ENCODE measurements around the gene GABRR1.

The GABRR1 gene

GRCh38 chr6:89139509-89140346 lies 77.4 kb downstream of the GABRR1 start:
- Histone ChIP-seq H3K4me2 (ENCODE audit: low read length) (no peak overlapping the region), H3K79me2 (ENCODE audit: control insufficient read depth, low read length) (peaks cover 6% of the 10 kb centered on the region), H3F3A (ENCODE audit: control insufficient read depth, insufficient read depth) (no peaks in the 10 kb centered on the region), H3K9me3 (ENCODE audit: control insufficient read depth, insufficient read depth, low read length) (no peaks in the 10 kb centered on the region), H3K9me2 (replicated peaks; ENCODE audit: control insufficient read depth, low read length) (no peaks in the 10 kb centered on the region), H3K4me3 (ENCODE audit: low read length) (no peak overlapping the region), H4K20me1 (ENCODE audit: control insufficient read depth, insufficient read depth, low read depth, low read length) (no peaks in the 10 kb centered on the region), H3K36me3 (ENCODE audit: control insufficient read depth, low read length) (no peaks in the 10 kb centered on the region), H3K27me3 (ENCODE audit: control insufficient read depth, low read length) (no peaks in the 10 kb centered on the region), H3K4me1 (ENCODE audit: control insufficient read depth, low read length) (peaks cover 21% of the 10 kb centered on the region), H3K27ac (ENCODE audit: low read depth, low read length) (no peak overlapping the region)
- TF ChIP-seq, protein P1, sequence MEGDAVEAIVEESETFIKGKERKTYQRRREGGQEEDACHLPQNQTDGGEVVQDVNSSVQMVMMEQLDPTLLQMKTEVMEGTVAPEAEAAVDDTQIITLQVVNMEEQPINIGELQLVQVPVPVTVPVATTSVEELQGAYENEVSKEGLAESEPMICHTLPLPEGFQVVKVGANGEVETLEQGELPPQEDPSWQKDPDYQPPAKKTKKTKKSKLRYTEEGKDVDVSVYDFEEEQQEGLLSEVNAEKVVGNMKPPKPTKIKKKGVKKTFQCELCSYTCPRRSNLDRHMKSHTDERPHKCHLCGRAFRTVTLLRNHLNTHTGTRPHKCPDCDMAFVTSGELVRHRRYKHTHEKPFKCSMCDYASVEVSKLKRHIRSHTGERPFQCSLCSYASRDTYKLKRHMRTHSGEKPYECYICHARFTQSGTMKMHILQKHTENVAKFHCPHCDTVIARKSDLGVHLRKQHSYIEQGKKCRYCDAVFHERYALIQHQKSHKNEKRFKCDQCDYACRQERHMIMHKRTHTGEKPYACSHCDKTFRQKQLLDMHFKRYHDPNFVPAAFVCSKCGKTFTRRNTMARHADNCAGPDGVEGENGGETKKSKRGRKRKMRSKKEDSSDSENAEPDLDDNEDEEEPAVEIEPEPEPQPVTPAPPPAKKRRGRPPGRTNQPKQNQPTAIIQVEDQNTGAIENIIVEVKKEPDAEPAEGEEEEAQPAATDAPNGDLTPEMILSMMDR (IDR thresholded peaks at IDR 0.05; ENCODE audit: low read depth, low read length, poor library complexity, severe bottlenecking), result no peak
- TF ChIP-seq EZH2phosphoT487 (IDR thresholded peaks at IDR 0.05; ENCODE audit: borderline replicate concordance, low read length), result no peak

- no peaks in the 10 kb centered on the region for H3K9me2 ChIP-seq (replicated peaks; ENCODE audit: control insufficient read depth, low read length)
- TF ChIP-seq, protein P1 (IDR thresholded peaks at IDR 0.05; ENCODE audit: low read depth, low read length, poor library complexity, severe bottlenecking), result no peak
- TF ChIP-seq EZH2phosphoT487 (IDR thresholded peaks at IDR 0.05; ENCODE audit: borderline replicate concordance, low read length), result no peak
- no peaks in the 10 kb centered on the region for H3K79me2 ChIP-seq (ENCODE audit: control insufficient read depth, low read length)
- H3K4me2 ChIP-seq (ENCODE audit: low read length), result no peak overlapping the region
- H3K36me3 ChIP-seq (ENCODE audit: control insufficient read depth, low read length), result no peaks in the 10 kb centered on the region
- no peak overlapping the region for H3K27ac ChIP-seq (ENCODE audit: low read depth, low read length)
- no peaks in the 10 kb centered on the region for H3K9me3 ChIP-seq (ENCODE audit: control insufficient read depth, insufficient read depth, low read length)
- H3K27me3 ChIP-seq (ENCODE audit: control insufficient read depth, low read length), result no peaks in the 10 kb centered on the region
- no peak overlapping the region for H3K4me3 ChIP-seq (ENCODE audit: low read length)
- no peaks in the 10 kb centered on the region for H4K20me1 ChIP-seq (ENCODE audit: control insufficient read depth, insufficient read depth, low read depth, low read length)
- peaks cover 6% of the 10 kb centered on the region for H3K4me1 ChIP-seq (ENCODE audit: control insufficient read depth, low read length)
- no peaks in the 10 kb centered on the region for H3F3A ChIP-seq (ENCODE audit: control insufficient read depth, insufficient read depth)
These were observed 79.0 kb downstream of the GABRR1 start for GRCh38 chr6:89138173-89138572.

- no peaks in the 10 kb centered on the region for H3K36me3 ChIP-seq (ENCODE audit: control insufficient read depth, low read length)
- no peaks in the 10 kb centered on the region for H3K9me3 ChIP-seq (ENCODE audit: control insufficient read depth, insufficient read depth, low read length)
- H4K20me1 ChIP-seq (ENCODE audit: control insufficient read depth, insufficient read depth, low read depth, low read length), result no peaks in the 10 kb centered on the region
- H3F3A ChIP-seq (ENCODE audit: control insufficient read depth, insufficient read depth), result no peaks in the 10 kb centered on the region
- H3K9me2 ChIP-seq (replicated peaks; ENCODE audit: control insufficient read depth, low read length), result no peaks in the 10 kb centered on the region
- TF ChIP-seq, protein P1 (IDR thresholded peaks at IDR 0.05; ENCODE audit: low read depth, low read length, poor library complexity, severe bottlenecking), result no peak
- TF ChIP-seq EZH2phosphoT487 (IDR thresholded peaks at IDR 0.05; ENCODE audit: borderline replicate concordance, low read length), result no peak
- no peak overlapping the region for H3K4me2 ChIP-seq (ENCODE audit: low read length)
- H3K4me1 ChIP-seq (ENCODE audit: control insufficient read depth, low read length), result peaks cover 6% of the 10 kb centered on the region
- no peaks in the 10 kb centered on the region for H3K27me3 ChIP-seq (ENCODE audit: control insufficient read depth, low read length)
- no peak overlapping the region for H3K4me3 ChIP-seq (ENCODE audit: low read length)
- H3K79me2 ChIP-seq (ENCODE audit: control insufficient read depth, low read length), result no peaks in the 10 kb centered on the region
- no peak overlapping the region for H3K27ac ChIP-seq (ENCODE audit: low read depth, low read length)
These were observed 82.4 kb downstream of the GABRR1 start for GRCh38 chr6:89134723-89135122.
